HepG2 (cell line): Measurements from ENCODE around the gene CKAP2L. TPM values are rescaled to one million over a fixed set of nuclear protein-coding genes. Genes with fewer than 3 reads are reported as not detected.

Source experiments
- ARHGAP35 ChIP-seq: sonication (generic); formaldehyde crosslinking; IDR thresholded peaks from 2 replicates; pipeline ENCODE4 v1.9.0; 2022; ENCODE audit warnings: mild to moderate bottlenecking, inconsistent platforms, moderate library complexity, missing genetic modification reagents, borderline replicate concordance
- LCORL ChIP-seq, 2 experiments: fragments of 450-650 bp in 1 of 2; sonication (generic) in 1 of 2; formaldehyde crosslinking in 1 of 2; IDR thresholded peaks; 2 replicates each; pipeline versions ENCODE4 v1.5.0 to v1.6.1; 2017 to 2020; ENCODE audit warnings: antibody characterized with exemption in 1 of 2, missing genetic modification reagents in 1 of 2
- NR1H2 ChIP-seq: sonication (generic); formaldehyde crosslinking; IDR thresholded peaks from 2 replicates; pipeline ENCODE4 v1.8.1; 2022; ENCODE audit warnings: low read depth, missing genetic modification reagents, borderline replicate concordance
- SOX6 ChIP-seq, 2 experiments: fragments of 450-650 bp in 1 of 2; sonication (generic) in 1 of 2; formaldehyde crosslinking in 1 of 2; IDR thresholded peaks; 2 replicates each; pipeline versions ENCODE4 v1.4.0 to v1.6.1; 2017 to 2020; ENCODE audit warnings: antibody characterized with exemption in 1 of 2, mild to moderate bottlenecking in 1 of 2, missing genetic modification reagents in 1 of 2
- YY1 ChIP-seq: IDR thresholded peaks from 2 replicates; pipeline ENCODE4 v1.6.1; 2011; ENCODE audit warnings: low read length, low read depth, moderate library complexity, mild to moderate bottlenecking; ENCODE audit not compliant: insufficient read depth, insufficient replicate concordance
- ZBTB7A ChIP-seq: sonication (generic); formaldehyde crosslinking; IDR thresholded peaks from 2 replicates; pipeline ENCODE4 v1.8.0; 2022; ENCODE audit warnings: mild to moderate bottlenecking, missing genetic modification reagents
- ZFP37 ChIP-seq: sonication (generic); formaldehyde crosslinking; IDR thresholded peaks from 2 replicates; pipeline ENCODE4 v1.4.0; 2020; ENCODE audit warnings: missing genetic modification reagents, borderline replicate concordance
- ZIK1 ChIP-seq: sonication (generic); formaldehyde crosslinking; IDR thresholded peaks from 2 replicates; pipeline ENCODE4 v1.5.0; 2020; ENCODE audit warnings: mild to moderate bottlenecking, low read depth, missing genetic modification reagents, borderline replicate concordance
- ZNF432 ChIP-seq: sonication (generic); formaldehyde crosslinking; IDR thresholded peaks from 2 replicates; pipeline ENCODE4 v1.5.0; 2020; ENCODE audit warnings: missing genetic modification reagents, mild to moderate bottlenecking, borderline replicate concordance
- ZNF484 ChIP-seq: sonication (generic); formaldehyde crosslinking; IDR thresholded peaks from 2 replicates; pipeline ENCODE4 v1.5.1; 2020; ENCODE audit warnings: mild to moderate bottlenecking, low read depth, missing genetic modification reagents, borderline replicate concordance
- ZNF652 ChIP-seq: IDR thresholded peaks from 2 replicates; pipeline ENCODE4 v1.6.1; 2016; ENCODE audit warnings: low read depth, borderline replicate concordance
- ZSCAN29 ChIP-seq: sonication (generic); formaldehyde crosslinking; conservative IDR thresholded peaks from 2 replicates; pipeline ENCODE4 v1.4.0; 2020; ENCODE audit warnings: mild to moderate bottlenecking, missing genetic modification reagents
- polyA plus RNA-seq, 8 experiments: library from polyadenylated mRNA; depleted of rRNA in 3 of 8; stranded (reverse) in 7 of 8; unstranded in 1 of 8; fragments of >200 nt; fragmentation: Illumina TruSeq in 4 of 8; extraction: Trizol in 4 of 8; gene quantifications; 2 replicates each; pipeline versions ENCODE4 v1.2.1 to v1.2.3, GENCODE V29; 2011 to 2016; ENCODE audit warnings: low read depth in 4 of 8, missing spikeins in 1 of 8, mixed read lengths in 1 of 8; ENCODE audit not compliant: insufficient read depth in 1 of 8
- total RNA-seq, 5 experiments: library from RNA; depleted of rRNA; stranded (reverse); fragments of >200 nt; fragmentation: Illumina TruSeq; extraction: Trizol; gene quantifications; 2 replicates each; pipeline ENCODE4 v1.2.3, GENCODE V29; 2016; ENCODE audit warnings: low read depth in 1 of 5
- TF ChIP-seq, protein P1 (sequence below): sonication (generic); formaldehyde crosslinking; IDR thresholded peaks from 2 replicates; pipeline ENCODE4 v1.4.0; 2020; ENCODE audit warnings: missing genetic modification reagents
- TF ChIP-seq, protein P2 (sequence below): sonication (generic); formaldehyde crosslinking; IDR thresholded peaks from 2 replicates; pipeline ENCODE4 v1.4.0; 2020; ENCODE audit warnings: missing genetic modification reagents

Gene CKAP2L
- total and polyA plus RNA-seq, 2 of the 13 experiments (the other 11 are each of a cell fraction or from before 2014, with no cell fraction given) = 7.1 to 9.5 TPM

- TF ChIP-seq, protein P1, sequence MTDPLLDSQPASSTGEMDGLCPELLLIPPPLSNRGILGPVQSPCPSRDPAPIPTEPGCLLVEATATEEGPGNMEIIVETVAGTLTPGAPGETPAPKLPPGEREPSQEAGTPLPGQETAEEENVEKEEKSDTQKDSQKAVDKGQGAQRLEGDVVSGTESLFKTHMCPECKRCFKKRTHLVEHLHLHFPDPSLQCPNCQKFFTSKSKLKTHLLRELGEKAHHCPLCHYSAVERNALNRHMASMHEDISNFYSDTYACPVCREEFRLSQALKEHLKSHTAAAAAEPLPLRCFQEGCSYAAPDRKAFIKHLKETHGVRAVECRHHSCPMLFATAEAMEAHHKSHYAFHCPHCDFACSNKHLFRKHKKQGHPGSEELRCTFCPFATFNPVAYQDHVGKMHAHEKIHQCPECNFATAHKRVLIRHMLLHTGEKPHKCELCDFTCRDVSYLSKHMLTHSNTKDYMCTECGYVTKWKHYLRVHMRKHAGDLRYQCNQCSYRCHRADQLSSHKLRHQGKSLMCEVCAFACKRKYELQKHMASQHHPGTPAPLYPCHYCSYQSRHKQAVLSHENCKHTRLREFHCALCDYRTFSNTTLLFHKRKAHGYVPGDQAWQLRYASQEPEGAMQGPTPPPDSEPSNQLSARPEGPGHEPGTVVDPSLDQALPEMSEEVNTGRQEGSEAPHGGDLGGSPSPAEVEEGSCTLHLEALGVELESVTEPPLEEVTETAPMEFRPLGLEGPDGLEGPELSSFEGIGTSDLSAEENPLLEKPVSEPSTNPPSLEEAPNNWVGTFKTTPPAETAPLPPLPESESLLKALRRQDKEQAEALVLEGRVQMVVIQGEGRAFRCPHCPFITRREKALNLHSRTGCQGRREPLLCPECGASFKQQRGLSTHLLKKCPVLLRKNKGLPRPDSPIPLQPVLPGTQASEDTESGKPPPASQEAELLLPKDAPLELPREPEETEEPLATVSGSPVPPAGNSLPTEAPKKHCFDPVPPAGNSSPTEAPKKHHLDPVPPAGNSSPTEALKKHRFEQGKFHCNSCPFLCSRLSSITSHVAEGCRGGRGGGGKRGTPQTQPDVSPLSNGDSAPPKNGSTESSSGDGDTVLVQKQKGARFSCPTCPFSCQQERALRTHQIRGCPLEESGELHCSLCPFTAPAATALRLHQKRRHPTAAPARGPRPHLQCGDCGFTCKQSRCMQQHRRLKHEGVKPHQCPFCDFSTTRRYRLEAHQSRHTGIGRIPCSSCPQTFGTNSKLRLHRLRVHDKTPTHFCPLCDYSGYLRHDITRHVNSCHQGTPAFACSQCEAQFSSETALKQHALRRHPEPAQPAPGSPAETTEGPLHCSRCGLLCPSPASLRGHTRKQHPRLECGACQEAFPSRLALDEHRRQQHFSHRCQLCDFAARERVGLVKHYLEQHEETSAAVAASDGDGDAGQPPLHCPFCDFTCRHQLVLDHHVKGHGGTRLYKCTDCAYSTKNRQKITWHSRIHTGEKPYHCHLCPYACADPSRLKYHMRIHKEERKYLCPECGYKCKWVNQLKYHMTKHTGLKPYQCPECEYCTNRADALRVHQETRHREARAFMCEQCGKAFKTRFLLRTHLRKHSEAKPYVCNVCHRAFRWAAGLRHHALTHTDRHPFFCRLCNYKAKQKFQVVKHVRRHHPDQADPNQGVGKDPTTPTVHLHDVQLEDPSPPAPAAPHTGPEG (CRISPR knock-in tag) = peak; percentile 55; the same call in 1 of the 2 replicates
- TF ChIP-seq, protein P2, sequence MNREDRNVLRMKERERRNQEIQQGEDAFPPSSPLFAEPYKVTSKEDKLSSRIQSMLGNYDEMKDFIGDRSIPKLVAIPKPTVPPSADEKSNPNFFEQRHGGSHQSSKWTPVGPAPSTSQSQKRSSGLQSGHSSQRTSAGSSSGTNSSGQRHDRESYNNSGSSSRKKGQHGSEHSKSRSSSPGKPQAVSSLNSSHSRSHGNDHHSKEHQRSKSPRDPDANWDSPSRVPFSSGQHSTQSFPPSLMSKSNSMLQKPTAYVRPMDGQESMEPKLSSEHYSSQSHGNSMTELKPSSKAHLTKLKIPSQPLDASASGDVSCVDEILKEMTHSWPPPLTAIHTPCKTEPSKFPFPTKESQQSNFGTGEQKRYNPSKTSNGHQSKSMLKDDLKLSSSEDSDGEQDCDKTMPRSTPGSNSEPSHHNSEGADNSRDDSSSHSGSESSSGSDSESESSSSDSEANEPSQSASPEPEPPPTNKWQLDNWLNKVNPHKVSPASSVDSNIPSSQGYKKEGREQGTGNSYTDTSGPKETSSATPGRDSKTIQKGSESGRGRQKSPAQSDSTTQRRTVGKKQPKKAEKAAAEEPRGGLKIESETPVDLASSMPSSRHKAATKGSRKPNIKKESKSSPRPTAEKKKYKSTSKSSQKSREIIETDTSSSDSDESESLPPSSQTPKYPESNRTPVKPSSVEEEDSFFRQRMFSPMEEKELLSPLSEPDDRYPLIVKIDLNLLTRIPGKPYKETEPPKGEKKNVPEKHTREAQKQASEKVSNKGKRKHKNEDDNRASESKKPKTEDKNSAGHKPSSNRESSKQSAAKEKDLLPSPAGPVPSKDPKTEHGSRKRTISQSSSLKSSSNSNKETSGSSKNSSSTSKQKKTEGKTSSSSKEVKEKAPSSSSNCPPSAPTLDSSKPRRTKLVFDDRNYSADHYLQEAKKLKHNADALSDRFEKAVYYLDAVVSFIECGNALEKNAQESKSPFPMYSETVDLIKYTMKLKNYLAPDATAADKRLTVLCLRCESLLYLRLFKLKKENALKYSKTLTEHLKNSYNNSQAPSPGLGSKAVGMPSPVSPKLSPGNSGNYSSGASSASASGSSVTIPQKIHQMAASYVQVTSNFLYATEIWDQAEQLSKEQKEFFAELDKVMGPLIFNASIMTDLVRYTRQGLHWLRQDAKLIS (CRISPR knock-in tag) = no peak; the same call in 1 of the 2 replicates
- TF ChIP-seq ZIK1 (CRISPR knock-in tag) (0 out of 2 replicates have a peak, but pooled peaks have one; percentile 18), YY1 (peak; percentile 44), ZSCAN29 (CRISPR knock-in tag) (no peak), ARHGAP35 (peak; percentile 96), ZFP37 (CRISPR knock-in tag) (no peak), ZNF484 (CRISPR knock-in tag) (no peak), SOX6 (IDR thresholded peaks at IDR 0.05) (no peak), SOX6 (CRISPR knock-in tag; IDR thresholded peaks at IDR 0.05) (peak; percentile 61), ZNF652 (CRISPR knock-in tag) (no peak), ZBTB7A (peak; percentile 93; the same call in 1 of the 2 replicates), NR1H2 (CRISPR knock-in tag) (no peak), ZNF432 (no peak), LCORL (IDR thresholded peaks at IDR 0.05) (no peak), LCORL (CRISPR knock-in tag; IDR thresholded peaks at IDR 0.05) (no peak; the same call in 1 of the 2 replicates)
Measured at GRCh38 chr2:112764071-112765044, at the start of gene CKAP2L (continued).
